Liver (tissue), 9 donors: ENCODE results near the gene UPK3A. TPM values are rescaled to one million over a fixed set of nuclear protein-coding genes. Genes with fewer than 3 reads are reported as not detected.
A peak's percentile ranks its signal among the peaks of the same experiment; 100 is the strongest.

Experiments used
- DNase-seq: peaks from one replicate; pipeline ENCODE4 v3.0.0-alpha.2; 2017; ENCODE audit warnings: low spot score
- H3K27ac ChIP-seq, 2 donors: one replicate each; pipeline ENCODE4 v1.7.0; 2013; ENCODE audit warnings: inconsistent platforms in 2 of 2, low read length in 2 of 2, control low read depth in 1 of 2, low read depth in 1 of 2, mild to moderate bottlenecking in 1 of 2
- H3K27me3 ChIP-seq, 4 donors: one replicate each; pipeline versions ENCODE4 v1.6.1 to v1.7.0; 2013; ENCODE audit warnings: low read length in 3 of 4, inconsistent platforms in 1 of 4, mild to moderate bottlenecking in 1 of 4, moderate library complexity in 1 of 4; ENCODE audit not compliant: control insufficient read depth in 4 of 4, insufficient read depth in 4 of 4
- H3K36me3 ChIP-seq, 4 donors: one replicate each; pipeline versions ENCODE4 v1.6.1 to v1.7.0; 2013; ENCODE audit warnings: low read length in 3 of 4, mild to moderate bottlenecking in 3 of 4, low read depth in 1 of 4, moderate library complexity in 1 of 4; ENCODE audit not compliant: control insufficient read depth in 4 of 4, insufficient read depth in 3 of 4
- H3K4me1 ChIP-seq, 4 donors: one replicate each; pipeline versions ENCODE4 v1.6.1 to v1.7.0; 2013; ENCODE audit warnings: low read length in 3 of 4, mild to moderate bottlenecking in 3 of 4, moderate library complexity in 1 of 4; ENCODE audit not compliant: control insufficient read depth in 4 of 4, insufficient read depth in 4 of 4
- H3K4me3 ChIP-seq, 3 donors: one replicate each; pipeline versions ENCODE4 v1.6.1 to v1.7.0; 2013; ENCODE audit warnings: low read length in 3 of 3, control low read depth in 1 of 3, low read depth in 1 of 3, mild to moderate bottlenecking in 1 of 3
- H3K9ac ChIP-seq, 2 donors: one replicate each; pipeline ENCODE4 v1.7.0; 2013; ENCODE audit warnings: low read length in 2 of 2, mild to moderate bottlenecking in 2 of 2, moderate library complexity in 2 of 2, control low read depth in 1 of 2, low read depth in 1 of 2
- H3K9me3 ChIP-seq, 4 donors: one replicate each; pipeline versions ENCODE4 v1.6.1 to v1.7.0; 2013; ENCODE audit warnings: low read length in 3 of 4; ENCODE audit not compliant: control insufficient read depth in 4 of 4
- ATF3 ChIP-seq: IDR thresholded peaks from 2 replicates; pipeline ENCODE4 v1.6.1; 2016; ENCODE audit warnings: antibody characterized with exemption
- CTCF ChIP-seq: fragments of 150-350 bp; IDR thresholded peaks from 2 replicates; pipeline ENCODE4 v1.5.1; 2017; ENCODE audit warnings: improper control_type of control experiment, low read depth, low read length; ENCODE audit not compliant: missing input control
- EGR1 ChIP-seq, 2 donors: IDR thresholded peaks; 2 replicates each; pipeline ENCODE4 v1.6.1; 2016 to 2018; ENCODE audit warnings: antibody characterized with exemption in 2 of 2, low read depth in 2 of 2
- FOXA1 ChIP-seq: IDR thresholded peaks from 2 replicates; pipeline ENCODE4 v1.6.1; 2016; ENCODE audit warnings: antibody characterized with exemption
- FOXA2 ChIP-seq: IDR thresholded peaks from 2 replicates; pipeline ENCODE4 v1.6.1; 2016; ENCODE audit warnings: antibody characterized with exemption
- GABPA ChIP-seq, 2 donors: IDR thresholded peaks in 1 of 2; conservative IDR thresholded peaks in 1 of 2; 2 replicates each; pipeline ENCODE4 v1.6.1; 2016; ENCODE audit warnings: antibody characterized with exemption in 2 of 2, mild to moderate bottlenecking in 1 of 2, moderate library complexity in 1 of 2
- HNF4A ChIP-seq, 2 donors: conservative IDR thresholded peaks; 2 replicates each; pipeline ENCODE4 v1.6.1; 2016; ENCODE audit warnings: antibody characterized with exemption in 2 of 2, mild to moderate bottlenecking in 2 of 2
- HNF4G ChIP-seq: IDR thresholded peaks from 2 replicates; pipeline ENCODE4 v1.6.1; 2016; ENCODE audit warnings: antibody characterized with exemption
- JUND ChIP-seq, 2 donors: IDR thresholded peaks; 2 replicates each; pipeline ENCODE4 v1.6.1; 2016; ENCODE audit warnings: antibody characterized with exemption in 2 of 2
- MAX ChIP-seq: IDR thresholded peaks from 2 replicates; pipeline ENCODE4 v1.6.1; 2016; ENCODE audit warnings: antibody characterized with exemption
- NR2F2 ChIP-seq: IDR thresholded peaks from 2 replicates; pipeline ENCODE4 v1.6.1; 2016; ENCODE audit warnings: antibody characterized with exemption
- RAD21 ChIP-seq, 2 donors: IDR thresholded peaks; 2 replicates each; pipeline ENCODE4 v1.6.1; 2016; ENCODE audit warnings: antibody characterized with exemption in 2 of 2, mild to moderate bottlenecking in 2 of 2
- RXRA ChIP-seq, 2 donors: IDR thresholded peaks; 2 replicates each; pipeline ENCODE4 v1.6.1; 2017 to 2018; ENCODE audit warnings: antibody characterized with exemption in 2 of 2, mild to moderate bottlenecking in 1 of 2
- SP1 ChIP-seq: IDR thresholded peaks from 2 replicates; pipeline ENCODE4 v1.6.1; 2018; ENCODE audit warnings: antibody characterized with exemption, mild to moderate bottlenecking
- TAF1 ChIP-seq: conservative IDR thresholded peaks from 2 replicates; pipeline ENCODE4 v1.6.1; 2016; ENCODE audit warnings: antibody characterized with exemption, mild to moderate bottlenecking
- YY1 ChIP-seq: IDR thresholded peaks from 2 replicates; pipeline ENCODE4 v1.6.1; 2016; ENCODE audit warnings: antibody characterized with exemption, mild to moderate bottlenecking
- ZBTB33 ChIP-seq: IDR thresholded peaks from 2 replicates; pipeline ENCODE4 v1.6.1; 2016; ENCODE audit warnings: antibody characterized with exemption
- WGBS: extraction: QIAGEN DNeasy Blood & Tissue Kit; methylation state at CpG from one replicate; pipeline ENCODE4 v1.1.7; 2013; 5-methylcytosine and 5-hydroxymethylcytosine counted together
- polyA plus RNA-seq, 2 donors: library from polyadenylated mRNA; stranded (reverse) in 1 of 2; unstranded in 1 of 2; fragments of 200-250 nt in 1 of 2; fragments of >200 nt in 1 of 2; fragmentation: Nextera tagmentation in 1 of 2; extraction: Ambion mirVana in 1 of 2; gene quantifications; one replicate each; pipeline versions ENCODE4 v1.2.1 to v1.2.3, GENCODE V29; 2013 to 2015
- total RNA-seq, 2 donors: library from RNA; depleted of rRNA; stranded (reverse); fragments of >200 nt; gene quantifications; one replicate each; pipeline ENCODE4 v1.2.3, GENCODE V29; 2014
- TF ChIP-seq, protein P1 (sequence below): IDR thresholded peaks from 2 replicates; pipeline ENCODE4 v1.6.1; 2016; ENCODE audit warnings: antibody characterized with exemption, mild to moderate bottlenecking
- donor health status: healthy.
- donor health status: healthy.
- donor health status: healthy.
- donor health status: healthy.
- donor health status: healthy.

The UPK3A gene
- total and polyA plus RNA-seq, 4 donors = 0.42 TPM; not detected in 3

DNA sequence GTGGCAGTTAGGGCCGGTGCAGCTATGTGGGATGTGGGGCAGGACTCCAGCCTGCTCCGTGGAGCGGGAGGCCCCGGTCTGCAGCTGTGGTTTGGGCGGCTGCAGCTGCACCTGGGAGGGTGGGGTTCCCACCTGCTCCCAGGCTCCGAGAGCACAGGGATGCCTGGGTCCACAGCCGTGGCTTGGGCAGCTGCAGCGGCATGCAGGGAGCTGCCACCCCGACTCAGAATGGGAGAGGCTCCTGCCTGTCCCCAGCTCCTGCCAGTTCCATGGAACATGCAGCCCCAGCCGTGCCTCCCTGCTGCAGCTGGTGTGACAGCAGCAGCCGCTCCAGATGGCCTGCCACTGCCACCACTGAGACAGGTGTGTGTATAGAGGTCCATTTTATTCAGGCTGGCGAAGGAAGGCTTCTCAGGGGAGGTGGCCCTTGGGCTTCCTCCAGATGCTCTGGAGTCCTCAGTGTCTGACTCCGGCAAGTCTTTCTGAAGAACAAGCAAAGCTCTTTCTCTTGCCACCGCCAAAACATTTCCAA lies 21.8 kb upstream of the UPK3A start:
- Histone ChIP-seq H3K36me3 (no peaks in the 10 kb centered on the region), H3K27me3 (no peaks in the 10 kb centered on the region), H3K27ac (peak overlapping the region; percentile 63 to 72), H3K4me3 (no peak overlapping the region), H3K9me3 (no peaks in the 10 kb centered on the region), H3K9ac (no peak overlapping the region), H3K4me1 (peaks cover 0 to 21% (median 5%) of the 10 kb centered on the region in 4 donors)
- TF ChIP-seq NR2F2 (no peak), HNF4G (no peak), RXRA (IDR thresholded peaks at IDR 0.05) (no peak)
- 86% methylated on average over 14 of the region's 14 CpGs for WGBS
- DNase-seq = no peak

DNA sequence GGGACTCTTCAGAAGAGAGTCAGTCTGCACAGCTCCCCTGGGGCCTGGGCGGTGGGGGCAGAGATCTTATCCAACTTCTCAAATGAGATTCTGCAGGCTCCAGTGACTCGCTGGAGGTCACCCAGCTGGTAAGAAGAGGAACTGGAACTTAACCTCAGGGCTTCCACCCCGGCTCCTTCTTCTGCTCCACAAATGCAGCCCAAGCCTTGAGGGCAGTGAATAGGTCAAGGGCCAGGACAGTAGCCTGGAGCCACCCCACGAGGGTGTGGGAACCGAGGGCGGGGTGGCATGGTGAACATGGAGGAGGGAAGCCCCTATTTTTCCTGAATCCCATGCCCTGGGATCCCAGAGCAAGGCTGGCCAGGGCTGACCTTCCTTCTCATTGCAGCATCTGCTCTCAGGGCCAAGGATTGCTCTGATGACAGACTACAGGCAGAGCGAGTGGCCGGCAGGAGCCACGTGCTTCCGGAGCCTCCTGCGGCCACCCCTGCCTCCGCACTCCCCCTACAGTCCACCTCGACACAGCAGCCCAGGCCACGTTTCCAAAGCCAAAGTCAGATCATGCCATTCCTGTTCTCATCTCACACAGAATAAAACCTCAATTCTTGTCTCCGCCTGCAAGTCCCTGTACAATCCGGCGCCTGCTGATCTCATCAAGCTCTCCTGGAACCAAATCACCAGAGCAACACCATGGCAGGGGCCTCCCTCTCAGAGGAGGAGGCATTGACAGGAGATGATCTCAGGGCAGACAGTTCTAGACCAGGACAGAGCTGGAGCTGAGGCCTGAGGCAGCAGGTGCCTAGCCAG lies 21.1 kb upstream of the UPK3A start:
- no peaks in the 10 kb centered on the region for H3K9me3 ChIP-seq
- H3K4me1 ChIP-seq = peaks cover 0 to 23% (median 6%) of the 10 kb centered on the region in 4 donors
- peak overlapping the region in 1 of 2 donors; percentile 35 for H3K9ac ChIP-seq
- H3K36me3 ChIP-seq = no peaks in the 10 kb centered on the region
- no peaks in the 10 kb centered on the region for H3K27me3 ChIP-seq
- TF ChIP-seq ZBTB33 (no peak), ATF3 (peak; percentile 55), TAF1 (no peak), RAD21 (IDR thresholded peaks at IDR 0.05) (peak; percentile 94 to 95), HNF4G (no peak), FOXA1 (no peak), YY1 (no peak), CTCF (peak; percentile 90), SP1 (peak; percentile 51), NR2F2 (peak; percentile 76), MAX (peak; percentile 93), FOXA2 (no peak), RXRA (IDR thresholded peaks at IDR 0.05) (peak; percentile 69 to 74), EGR1 (IDR thresholded peaks at IDR 0.05; ENCODE audit: low read depth in 2 of 2) (no peak), HNF4A (conservative IDR thresholded peaks at IDR 0.05) (peak; percentile 73 to 74), JUND (IDR thresholded peaks at IDR 0.05) (no peak), GABPA (IDR thresholded peaks at IDR 0.05 in 1 of 2, conservative IDR thresholded peaks at IDR 0.05 in 1 of 2) (peak in 1 of 2 donors; percentile 58)
- TF ChIP-seq, protein P1, sequence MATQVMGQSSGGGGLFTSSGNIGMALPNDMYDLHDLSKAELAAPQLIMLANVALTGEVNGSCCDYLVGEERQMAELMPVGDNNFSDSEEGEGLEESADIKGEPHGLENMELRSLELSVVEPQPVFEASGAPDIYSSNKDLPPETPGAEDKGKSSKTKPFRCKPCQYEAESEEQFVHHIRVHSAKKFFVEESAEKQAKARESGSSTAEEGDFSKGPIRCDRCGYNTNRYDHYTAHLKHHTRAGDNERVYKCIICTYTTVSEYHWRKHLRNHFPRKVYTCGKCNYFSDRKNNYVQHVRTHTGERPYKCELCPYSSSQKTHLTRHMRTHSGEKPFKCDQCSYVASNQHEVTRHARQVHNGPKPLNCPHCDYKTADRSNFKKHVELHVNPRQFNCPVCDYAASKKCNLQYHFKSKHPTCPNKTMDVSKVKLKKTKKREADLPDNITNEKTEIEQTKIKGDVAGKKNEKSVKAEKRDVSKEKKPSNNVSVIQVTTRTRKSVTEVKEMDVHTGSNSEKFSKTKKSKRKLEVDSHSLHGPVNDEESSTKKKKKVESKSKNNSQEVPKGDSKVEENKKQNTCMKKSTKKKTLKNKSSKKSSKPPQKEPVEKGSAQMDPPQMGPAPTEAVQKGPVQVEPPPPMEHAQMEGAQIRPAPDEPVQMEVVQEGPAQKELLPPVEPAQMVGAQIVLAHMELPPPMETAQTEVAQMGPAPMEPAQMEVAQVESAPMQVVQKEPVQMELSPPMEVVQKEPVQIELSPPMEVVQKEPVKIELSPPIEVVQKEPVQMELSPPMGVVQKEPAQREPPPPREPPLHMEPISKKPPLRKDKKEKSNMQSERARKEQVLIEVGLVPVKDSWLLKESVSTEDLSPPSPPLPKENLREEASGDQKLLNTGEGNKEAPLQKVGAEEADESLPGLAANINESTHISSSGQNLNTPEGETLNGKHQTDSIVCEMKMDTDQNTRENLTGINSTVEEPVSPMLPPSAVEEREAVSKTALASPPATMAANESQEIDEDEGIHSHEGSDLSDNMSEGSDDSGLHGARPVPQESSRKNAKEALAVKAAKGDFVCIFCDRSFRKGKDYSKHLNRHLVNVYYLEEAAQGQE = no peak
- WGBS = 26% methylated on average over 17 of the region's 17 CpGs
- H3K4me3 ChIP-seq = no peak overlapping the region
- DNase-seq = no peak
- H3K27ac ChIP-seq = peak overlapping the region; percentile 63 to 72
